ENCODE measurements around the gene VAMP1.

Gene VAMP1

GRCh38 chr12:6440391-6440790 is 30.1 kb downstream of the VAMP1 start:
- no peak for TF ChIP-seq CTCF (IDR thresholded peaks at IDR 0.05; ENCODE audit: low read depth, low read length)
- DNase-seq (ENCODE audit: low read depth, low spot score), result no peak
- in situ Hi-C loops (cut with HindIII; ENCODE audit: low sequenced_read_pairs), result no loop called here
- no peak overlapping the region for H3K4me3 ChIP-seq (ENCODE audit: low read depth, low read length)

GRCh38 chr12:6438345-6438744 is 32.1 kb downstream of the VAMP1 start:
- in situ Hi-C loops (cut with HindIII; ENCODE audit: low sequenced_read_pairs), result no loop called here
- no peak for TF ChIP-seq CTCF (IDR thresholded peaks at IDR 0.05; ENCODE audit: low read depth, low read length)
- no peak overlapping the region for H3K4me3 ChIP-seq (ENCODE audit: low read depth, low read length)
- DNase-seq (ENCODE audit: low read depth, low spot score), result no peak

GRCh38 chr12:6437586-6437985 is 32.9 kb downstream of the VAMP1 start:
- no peak for DNase-seq (ENCODE audit: low read depth, low spot score)
- in situ Hi-C loops (cut with HindIII; ENCODE audit: low sequenced_read_pairs), result no loop called here
- no peak overlapping the region for H3K4me3 ChIP-seq (ENCODE audit: low read depth, low read length)
- no peak for TF ChIP-seq CTCF (IDR thresholded peaks at IDR 0.05; ENCODE audit: low read depth, low read length)

- no peak for DNase-seq (ENCODE audit: low read depth, low spot score)
- in situ Hi-C loops (cut with HindIII; ENCODE audit: low sequenced_read_pairs), result no loop called here
- TF ChIP-seq CTCF (IDR thresholded peaks at IDR 0.05; ENCODE audit: low read depth, low read length), result no peak
- no peak overlapping the region for H3K4me3 ChIP-seq (ENCODE audit: low read depth, low read length)
Observed at GRCh38 chr12:6435961-6436715, 34.3 kb downstream of the VAMP1 start.

GRCh38 chr12:6434205-6435140 is 36.0 kb downstream of the VAMP1 start:
- no peak overlapping the region for H3K4me3 ChIP-seq (ENCODE audit: low read depth, low read length)
- in situ Hi-C loops (cut with HindIII; ENCODE audit: low sequenced_read_pairs), result no loop called here
- TF ChIP-seq CTCF (IDR thresholded peaks at IDR 0.05; ENCODE audit: low read depth, low read length), result no peak
- DNase-seq (ENCODE audit: low read depth, low spot score), result no peak

- no peak for TF ChIP-seq CTCF (IDR thresholded peaks at IDR 0.05; ENCODE audit: low read depth, low read length)
- DNase-seq (ENCODE audit: low read depth, low spot score), result no peak
- H3K4me3 ChIP-seq (ENCODE audit: low read depth, low read length), result no peak overlapping the region
- in situ Hi-C loops (cut with HindIII; ENCODE audit: low sequenced_read_pairs), result no loop called here
Observed at GRCh38 chr12:6432991-6433390, 37.5 kb downstream of the VAMP1 start.

Data from astrocyte of the spinal cord (primary cell).